GM12875 (cell line): ENCODE results near the gene GAL3ST1.
"Not testable (repeated sequence)": the region's sequence is repeated elsewhere in the genome, so short reads cannot be mapped to it uniquely, and the experiment has no call there.

ENCODE experiments used
- H3K4me3 ChIP-seq: one replicate; pipeline ENCODE4 v1.5.1; 2011; ENCODE audit warnings: low read depth, low read length, control low read depth
- TF ChIP-seq, protein P1 (sequence below): IDR thresholded peaks from 2 replicates; pipeline ENCODE4 v1.5.1; 2011; ENCODE audit warnings: low read depth, mild to moderate bottlenecking, control low read depth, inconsistent platforms, low read length, moderate library complexity, borderline replicate concordance; ENCODE audit not compliant: insufficient read depth

GAL3ST1 gene

DNA sequence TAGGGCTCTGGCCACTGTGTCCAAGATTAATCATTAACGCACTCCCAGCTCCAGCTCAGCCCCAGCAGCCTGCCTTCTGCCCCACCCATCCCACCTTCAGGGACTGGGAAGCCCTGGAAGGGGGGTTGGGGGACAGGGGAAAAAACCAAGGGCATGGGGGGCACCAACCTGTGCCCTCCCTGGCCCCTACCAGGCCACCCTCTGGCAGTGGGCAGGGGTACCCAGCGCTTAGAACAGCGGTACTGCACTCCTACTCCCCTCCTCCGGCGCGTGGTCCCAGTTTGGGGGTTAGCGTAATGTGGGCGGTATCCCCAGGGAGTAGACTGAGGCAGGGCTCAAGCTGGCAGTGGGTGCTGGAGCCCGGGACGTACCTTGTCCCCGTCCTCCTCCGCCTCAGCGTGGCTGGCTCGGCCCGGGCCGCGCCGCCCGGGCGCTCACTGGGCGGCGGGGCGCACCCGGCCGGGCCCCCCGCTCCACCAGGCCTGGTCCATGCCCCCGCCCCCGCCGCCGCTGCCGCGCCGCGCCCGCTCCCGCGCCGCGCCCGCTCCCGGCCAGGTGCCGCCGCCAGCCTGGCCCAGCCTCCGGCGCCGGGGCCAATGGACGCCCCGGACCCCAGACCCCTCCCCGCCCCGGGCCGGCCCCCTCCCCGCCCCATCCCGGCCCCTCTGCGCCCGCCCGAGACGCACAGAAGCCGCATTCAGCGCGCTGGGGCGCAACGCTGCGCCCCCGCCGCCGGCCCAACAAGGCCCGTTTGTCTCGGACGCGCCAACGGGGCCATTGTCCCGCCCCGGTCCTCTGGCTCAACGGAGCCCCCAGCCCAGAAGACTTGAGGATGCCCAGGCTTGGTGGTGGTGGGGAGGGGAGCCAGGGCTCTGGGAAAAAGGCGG is at the start of gene GAL3ST1:
TSS of gene GAL3ST1 (minus strand) at position 571 of the 887 bp plus-strand sequence. CDS start 17,273 bp downstream, outside the sequence.
- TF ChIP-seq, protein P1, sequence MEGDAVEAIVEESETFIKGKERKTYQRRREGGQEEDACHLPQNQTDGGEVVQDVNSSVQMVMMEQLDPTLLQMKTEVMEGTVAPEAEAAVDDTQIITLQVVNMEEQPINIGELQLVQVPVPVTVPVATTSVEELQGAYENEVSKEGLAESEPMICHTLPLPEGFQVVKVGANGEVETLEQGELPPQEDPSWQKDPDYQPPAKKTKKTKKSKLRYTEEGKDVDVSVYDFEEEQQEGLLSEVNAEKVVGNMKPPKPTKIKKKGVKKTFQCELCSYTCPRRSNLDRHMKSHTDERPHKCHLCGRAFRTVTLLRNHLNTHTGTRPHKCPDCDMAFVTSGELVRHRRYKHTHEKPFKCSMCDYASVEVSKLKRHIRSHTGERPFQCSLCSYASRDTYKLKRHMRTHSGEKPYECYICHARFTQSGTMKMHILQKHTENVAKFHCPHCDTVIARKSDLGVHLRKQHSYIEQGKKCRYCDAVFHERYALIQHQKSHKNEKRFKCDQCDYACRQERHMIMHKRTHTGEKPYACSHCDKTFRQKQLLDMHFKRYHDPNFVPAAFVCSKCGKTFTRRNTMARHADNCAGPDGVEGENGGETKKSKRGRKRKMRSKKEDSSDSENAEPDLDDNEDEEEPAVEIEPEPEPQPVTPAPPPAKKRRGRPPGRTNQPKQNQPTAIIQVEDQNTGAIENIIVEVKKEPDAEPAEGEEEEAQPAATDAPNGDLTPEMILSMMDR = no peak
- no peak within 1 kb of the TSS for H3K4me3 ChIP-seq

DNA sequence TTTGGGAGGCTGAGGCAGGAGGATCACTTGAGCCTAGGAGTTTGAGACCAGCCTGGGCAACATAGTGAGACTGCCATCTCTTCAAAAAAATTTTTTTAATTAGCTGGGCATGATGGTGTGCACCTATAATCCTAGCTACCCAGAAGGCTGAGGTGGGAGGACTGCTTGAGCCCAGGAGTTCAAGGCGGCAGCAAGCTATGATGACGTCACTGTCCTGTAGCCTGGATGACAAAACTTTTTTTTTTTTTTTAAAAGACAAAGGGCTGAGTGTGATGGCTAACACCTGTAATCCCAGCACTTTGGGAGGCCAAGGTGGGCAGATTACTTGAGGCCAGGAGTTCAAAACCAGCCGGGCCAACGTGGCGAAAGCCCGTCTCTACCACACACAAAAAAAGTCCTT is 45.4 kb upstream of the GAL3ST1 start:
- not testable (repeated sequence) for H3K4me3 ChIP-seq

GRCh38 chr22:30617819-30618218 is 43.4 kb upstream of the GAL3ST1 start:
- TF ChIP-seq, protein P1 = no peak

DNA sequence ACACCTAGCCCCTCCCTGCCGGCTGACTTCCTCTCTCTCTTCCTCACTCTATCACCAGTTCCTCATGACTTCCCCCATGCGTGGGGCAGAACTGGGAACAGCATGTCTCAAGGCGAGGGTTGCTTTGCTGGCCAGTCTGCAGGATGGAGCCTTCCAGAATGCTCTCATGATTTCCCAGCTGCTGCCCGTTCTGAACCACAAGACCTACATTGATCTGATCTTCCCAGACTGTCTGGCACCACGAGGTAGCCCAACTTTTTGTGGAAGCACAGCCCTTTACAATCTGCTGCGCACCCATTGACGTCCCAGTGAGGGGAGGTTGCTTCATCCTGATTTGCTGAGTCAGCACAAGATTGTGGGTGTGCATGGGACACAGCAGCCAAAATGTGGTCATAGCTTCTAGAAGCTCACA is 41.1 kb upstream of the GAL3ST1 start:
- TF ChIP-seq, protein P1 = no peak
- H3K4me3 ChIP-seq = no peak overlapping the region

More at GRCh38 chr22:30617819-30618218, 43.4 kb upstream of the GAL3ST1 start:
- H3K4me3 ChIP-seq = no peak overlapping the region

- TF ChIP-seq, protein P1 = no peak
Observed at GRCh38 chr22:30614879-30615278, 40.4 kb upstream of the GAL3ST1 start.

DNA sequence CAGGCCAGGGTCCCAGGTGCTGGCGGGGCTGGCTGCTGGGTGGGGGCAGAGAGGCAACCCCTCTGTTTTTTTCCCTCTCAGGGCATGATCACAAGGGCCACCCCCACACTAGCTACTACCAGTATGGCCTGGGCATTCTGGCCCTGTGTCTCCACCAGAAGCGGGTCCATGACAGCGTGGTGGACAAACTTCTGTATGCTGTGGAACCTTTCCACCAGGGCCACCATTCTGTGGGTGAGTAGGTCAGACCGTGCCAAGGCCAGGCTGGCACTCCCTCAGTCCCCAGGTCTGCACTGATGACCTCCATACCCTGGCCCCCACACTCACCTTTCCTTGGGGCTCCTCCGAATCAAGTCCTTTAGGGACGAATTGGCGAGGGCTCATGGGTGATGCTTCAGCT is 39.8 kb upstream of the GAL3ST1 start:
- TF ChIP-seq, protein P1 = no peak
- H3K4me3 ChIP-seq = no peak overlapping the region

More at GRCh38 chr22:30614879-30615278, 40.4 kb upstream of the GAL3ST1 start:
- no peak overlapping the region for H3K4me3 ChIP-seq

- no peak overlapping the region for H3K4me3 ChIP-seq
- TF ChIP-seq, protein P1 = no peak
Observed at GRCh38 chr22:30612789-30613188, 38.3 kb upstream of the GAL3ST1 start.
